GM12891 (cell line): ENCODE measurements around the gene DCC.

Experiments
- PAX5 ChIP-seq: IDR thresholded peaks from 2 replicates; pipeline ENCODE4 v1.6.1; 2011; ENCODE audit warnings: low read length, moderate library complexity, mild to moderate bottlenecking; ENCODE audit not compliant: insufficient read depth, severe bottlenecking
- POLR2A ChIP-seq: IDR thresholded peaks from 2 replicates; pipeline ENCODE4 v1.6.1; 2011; ENCODE audit warnings: low read depth, low read length, control low read depth
- POLR2AphosphoS5 ChIP-seq: IDR thresholded peaks from 2 replicates; pipeline ENCODE4 v1.6.1; 2011; ENCODE audit warnings: low read depth, low read length, control low read depth
- SPI1 ChIP-seq: IDR thresholded peaks from 2 replicates; pipeline ENCODE4 v1.6.1; 2011; ENCODE audit warnings: low read depth, low read length, control low read depth
- TAF1 ChIP-seq: IDR thresholded peaks from 2 replicates; pipeline ENCODE4 v1.6.1; 2011; ENCODE audit warnings: low read depth, low read length, control low read depth

DNA sequence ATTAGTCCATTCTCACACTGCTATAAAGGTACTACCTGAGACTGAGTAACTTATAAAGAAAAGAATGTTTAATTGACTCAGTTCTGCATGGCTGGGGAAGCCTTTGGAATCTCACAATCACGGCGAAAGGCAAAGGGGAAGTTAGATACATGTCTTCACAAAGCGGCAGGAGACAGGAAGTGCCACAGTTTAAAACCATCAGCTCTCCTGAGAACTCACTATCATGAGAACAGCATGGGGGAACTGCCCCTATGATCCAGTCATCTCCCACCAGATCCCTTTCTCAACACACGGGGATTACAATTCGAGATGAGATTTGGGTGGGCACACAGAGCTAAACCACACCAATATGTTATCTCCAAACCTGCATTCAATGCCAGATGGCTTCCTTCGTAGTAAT is 716.1 kb downstream of the DCC start:
- TF ChIP-seq POLR2A: no peak
- no peak for TF ChIP-seq POLR2AphosphoS5
- no peak for TF ChIP-seq TAF1
- TF ChIP-seq PAX5: no peak
- TF ChIP-seq SPI1: no peak
